NB4 (cell line): ENCODE data around the gene SLC1A1.

Source experiments
- CTCF ChIP-seq: IDR thresholded peaks from one replicate; pipeline ENCODE4 v1.5.1; 2012; ENCODE audit warnings: low read depth, low read length
- MYC ChIP-seq: IDR thresholded peaks from 2 replicates; pipeline ENCODE4 v1.6.1; 2011; ENCODE audit warnings: low read depth, low read length
- POLR2A ChIP-seq: IDR thresholded peaks from 2 replicates; pipeline ENCODE4 v1.6.1; 2011; ENCODE audit warnings: mild to moderate bottlenecking; ENCODE audit not compliant: insufficient read length; ENCODE audit errors: extremely low read depth

GRCh38 chr9:4490705-4491625, 697 bp downstream of the SLC1A1 start:
- TF ChIP-seq POLR2A (no peak), CTCF (no peak), MYC (no peak)
